Middle frontal gyrus (tissue), 1 donor: ENCODE results near the gene PRDM16.

Experiments
- DNase-seq: peaks from one replicate; pipeline ENCODE4 v3.0.0-alpha.2; 2015; ENCODE audit warnings: low spot score; ENCODE audit errors: extremely low spot score

Gene PRDM16

GRCh38 chr1:3333903-3334302 is 264.9 kb downstream of the PRDM16 start:
- DNase-seq, result no peak

DNA sequence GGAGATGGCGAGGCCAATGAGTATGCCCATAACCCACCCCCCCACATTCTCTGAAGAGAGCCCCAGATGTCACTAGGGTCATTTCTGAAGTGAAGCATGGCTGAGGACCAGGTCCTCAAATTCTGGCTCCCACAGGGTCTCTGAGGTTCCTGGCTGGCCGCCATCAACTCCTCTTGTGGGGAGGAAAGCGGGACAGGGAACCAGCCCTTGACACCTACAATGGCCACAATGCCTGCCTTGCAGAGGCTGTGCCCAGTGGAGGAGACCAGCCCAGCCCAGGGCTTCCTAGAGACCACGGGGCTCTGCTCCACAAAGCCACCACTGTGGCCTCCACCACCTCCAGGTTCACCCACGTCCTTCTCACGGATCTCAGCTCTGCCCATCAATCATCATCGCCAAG is 265.4 kb downstream of the PRDM16 start:
- DNase-seq, result no peak

GRCh38 chr1:3335754-3336640 is 267.0 kb downstream of the PRDM16 start:
- DNase-seq, result no peak

DNA sequence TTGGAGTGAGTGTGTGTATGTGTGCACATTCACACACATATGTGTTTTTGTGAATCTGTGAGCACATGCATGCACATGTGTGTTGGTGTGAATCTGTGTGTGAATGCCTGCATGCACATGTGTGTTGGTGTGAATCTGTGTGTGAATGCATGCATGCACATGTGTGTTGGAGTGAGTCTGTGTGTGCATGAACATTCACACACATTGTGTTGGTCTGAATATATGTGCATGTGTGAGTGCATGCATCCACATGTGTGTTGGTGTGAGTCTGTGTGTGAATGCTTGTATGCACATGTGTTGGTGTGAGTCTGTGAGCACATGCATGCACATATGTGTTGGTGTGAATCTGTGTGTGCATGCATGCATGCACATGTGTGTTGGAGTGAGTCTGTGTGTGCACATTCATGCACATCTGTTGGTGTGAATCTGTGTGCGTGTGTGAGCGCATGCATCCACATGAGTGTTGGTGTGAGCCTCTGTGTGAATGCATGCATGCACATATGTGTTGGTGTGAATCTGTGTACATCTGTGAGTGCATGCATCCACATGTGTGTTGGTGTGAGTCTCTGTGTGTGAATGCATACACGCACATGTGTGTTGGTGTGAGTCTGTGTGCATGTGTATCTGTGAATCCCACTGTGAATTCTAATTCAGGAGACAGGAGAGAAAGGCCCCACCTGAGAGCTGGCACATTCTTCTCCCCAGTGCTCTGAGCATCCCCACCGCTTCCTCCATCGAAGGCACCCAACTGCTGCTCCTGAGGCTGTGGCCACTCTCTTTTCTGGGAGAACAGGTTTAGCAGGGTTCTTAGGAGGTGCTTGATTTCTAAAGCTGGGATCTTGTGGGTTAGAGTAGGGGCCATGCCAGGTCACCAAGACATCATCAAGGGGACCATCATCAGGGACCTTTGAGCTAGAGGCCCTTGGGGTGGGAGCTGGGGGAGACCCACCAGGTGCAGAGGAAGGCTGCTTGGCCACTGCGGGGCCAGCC is 267.9 kb downstream of the PRDM16 start:
- no peak for DNase-seq

DNA sequence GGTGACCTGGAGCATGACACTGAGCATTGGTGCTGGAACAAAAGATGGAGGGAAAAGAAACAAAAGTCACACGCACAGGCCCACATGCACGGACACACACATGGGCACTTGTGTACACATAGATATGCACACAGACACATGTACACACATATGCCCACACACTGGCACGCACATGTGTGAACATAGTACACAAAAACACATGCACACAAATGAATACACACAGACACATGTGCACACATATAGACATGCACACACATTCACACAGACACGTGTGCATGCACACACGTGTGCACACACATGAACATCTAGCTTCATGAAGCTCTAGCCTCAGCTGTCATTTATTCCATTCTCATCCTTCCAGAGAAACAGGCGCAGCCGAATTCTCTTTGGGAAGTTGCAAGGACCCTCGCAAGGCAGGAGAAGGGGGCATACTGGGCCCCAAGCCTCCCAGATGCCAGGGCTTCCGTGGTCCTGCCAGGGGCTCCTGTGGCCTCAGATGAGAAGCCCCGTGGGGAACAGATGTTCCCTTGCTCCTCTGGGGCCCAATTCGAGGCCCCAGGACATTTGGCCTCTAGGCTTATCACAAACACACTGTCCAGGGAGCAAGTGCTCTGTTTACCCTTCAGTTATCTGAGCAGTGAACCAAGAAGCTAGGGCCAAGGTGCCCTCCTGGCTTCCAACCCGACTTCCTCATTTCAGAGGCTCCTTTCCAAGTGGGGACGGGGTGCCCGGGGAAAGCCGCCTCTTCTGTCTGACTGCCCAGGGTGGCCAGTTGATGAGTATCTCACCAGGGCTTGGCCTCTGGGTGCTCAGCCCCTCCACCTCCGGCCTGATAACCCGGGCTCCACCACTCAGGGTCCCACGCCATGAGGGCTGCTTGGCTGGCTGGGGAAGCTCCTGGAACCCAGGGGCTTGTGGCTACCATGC is 269.1 kb downstream of the PRDM16 start:
- DNase-seq, result no peak

DNA sequence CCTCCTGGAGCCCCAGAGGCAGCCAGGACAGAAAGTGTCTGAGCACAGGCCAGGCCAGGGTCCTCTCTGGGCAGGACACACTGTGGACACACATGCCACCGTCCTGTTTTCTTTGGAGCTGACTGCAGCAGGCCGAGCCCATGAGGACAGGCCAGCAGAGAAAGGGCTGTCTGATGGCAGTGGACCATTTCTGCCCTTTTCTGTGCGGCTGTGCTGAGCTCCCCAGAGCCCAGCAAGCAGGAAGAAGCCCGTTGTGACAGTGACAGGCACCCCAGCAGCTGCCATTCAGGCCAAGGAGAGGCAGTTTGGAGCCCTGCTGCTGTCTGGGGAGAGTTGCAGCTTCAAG is 269.7 kb downstream of the PRDM16 start:
- DNase-seq, result no peak

- DNase-seq, result no peak
These were observed 270.9 kb downstream of the PRDM16 start for GRCh38 chr1:3339856-3340255.

GRCh38 chr1:3340548-3341235 is 271.7 kb downstream of the PRDM16 start:
- no peak for DNase-seq

DNA sequence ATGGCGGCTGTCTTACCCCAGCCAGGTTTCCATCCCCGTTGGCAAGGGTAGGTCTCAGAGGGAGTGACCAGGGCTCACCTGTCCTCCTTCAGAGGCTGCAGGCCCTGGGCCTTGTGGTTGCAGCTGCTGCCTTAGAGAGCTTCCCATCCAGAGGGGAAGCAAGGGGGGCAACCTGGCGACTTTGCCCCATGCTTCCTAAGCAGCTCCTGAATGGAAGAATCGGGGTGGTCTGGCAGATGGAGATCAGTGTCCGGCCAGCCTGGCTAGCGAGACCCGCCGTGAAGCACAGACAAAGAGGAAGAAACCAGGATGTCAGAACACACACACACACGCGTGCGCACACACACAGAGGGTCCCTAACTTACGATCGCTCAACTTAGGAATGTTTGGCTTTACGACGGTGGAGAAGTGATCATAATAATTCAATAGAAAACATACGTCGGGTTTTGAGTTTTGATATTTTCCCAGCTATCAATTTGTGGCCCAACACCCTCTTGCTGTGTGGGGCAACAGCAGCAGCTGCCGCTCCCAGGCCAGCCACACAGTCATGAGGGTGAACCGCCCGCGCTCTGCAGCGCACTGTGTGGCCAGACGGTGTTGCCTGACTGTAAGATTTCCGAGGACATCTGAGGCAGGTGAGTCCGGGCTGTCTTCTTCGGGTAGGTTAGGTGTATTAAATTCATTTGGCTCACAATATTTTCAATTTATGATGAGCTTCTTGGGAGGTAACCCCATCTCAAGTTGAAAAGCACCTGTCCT is 272.4 kb downstream of the PRDM16 start:
- DNase-seq, result no peak

DNA sequence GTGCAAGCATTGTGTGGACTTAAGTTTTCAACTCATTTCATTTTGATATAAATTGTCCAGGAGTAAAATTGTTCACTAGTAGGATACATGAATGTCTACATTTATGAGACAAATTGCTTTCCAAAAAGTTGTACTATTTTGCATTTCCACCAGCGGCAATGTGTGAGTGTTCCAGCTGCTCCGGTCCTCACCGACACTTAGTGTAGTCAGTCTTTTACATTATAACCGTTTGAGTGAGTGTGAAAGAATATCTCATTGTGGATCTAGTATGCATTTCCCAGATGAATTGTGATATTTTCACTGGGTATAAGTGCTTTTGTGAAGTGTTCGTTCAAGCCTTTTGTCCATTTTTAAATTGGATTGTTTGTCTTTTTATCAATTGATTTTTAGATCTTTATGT is 274.0 kb downstream of the PRDM16 start:
- no peak for DNase-seq

DNA sequence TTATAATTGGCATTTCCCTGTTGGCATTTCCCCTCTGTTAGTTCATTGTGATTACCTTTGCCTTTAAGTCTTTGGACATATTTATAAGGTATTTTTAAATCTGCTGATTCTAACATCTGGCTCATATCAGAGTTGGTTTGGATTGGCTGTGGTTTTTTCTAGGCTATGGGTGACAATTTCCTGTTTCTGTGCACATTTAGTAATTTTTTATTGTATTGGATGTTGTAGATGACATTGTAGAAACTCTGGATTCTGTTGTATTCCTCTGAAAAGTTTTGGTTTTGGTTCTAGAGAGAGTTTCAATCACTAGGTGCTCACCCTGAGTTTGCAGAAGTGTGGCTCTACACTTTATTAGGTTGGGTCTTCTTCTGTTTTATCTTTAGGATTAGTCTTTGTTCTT is 275.4 kb downstream of the PRDM16 start:
- no peak for DNase-seq

DNA sequence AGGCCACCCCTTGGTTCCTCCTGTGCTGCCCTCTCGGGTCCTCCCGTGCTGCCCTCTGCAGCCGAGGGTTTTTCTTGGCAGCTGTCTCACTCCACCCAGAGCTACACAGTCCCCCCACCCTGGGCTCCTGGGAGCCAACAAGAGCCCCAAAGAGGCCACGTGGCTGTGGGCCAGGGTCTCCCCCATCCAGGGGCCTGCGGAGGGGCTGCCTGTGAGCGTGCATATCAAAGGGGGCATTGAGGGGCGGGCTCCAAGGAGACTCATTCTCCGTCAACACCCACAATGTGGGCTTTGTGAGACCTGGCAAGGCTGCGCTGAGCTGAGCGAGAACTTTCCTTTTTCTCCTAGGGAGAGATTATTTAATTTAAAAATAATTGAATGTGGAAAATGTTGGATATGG is 276.8 kb downstream of the PRDM16 start:
- no peak for DNase-seq

DNA sequence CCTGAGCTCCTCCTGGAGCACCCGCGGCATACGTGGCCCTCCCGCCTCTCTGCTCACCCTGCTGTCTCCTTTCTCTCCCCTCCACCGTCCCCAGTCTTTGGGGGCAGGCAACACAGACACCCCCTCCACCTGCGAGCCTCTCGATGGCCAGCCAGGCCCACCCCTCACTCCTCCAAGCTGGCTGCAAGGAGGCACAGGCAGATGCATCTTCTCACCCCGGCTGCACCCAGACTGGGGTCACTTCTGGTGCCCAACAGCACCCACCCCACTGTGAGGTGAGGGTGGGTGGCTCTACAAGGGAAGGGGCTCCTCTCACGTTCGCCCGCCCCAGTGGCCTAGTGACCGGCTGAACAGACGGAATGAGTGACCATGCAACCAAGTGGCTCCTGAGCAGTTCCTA is 277.5 kb downstream of the PRDM16 start:
- no peak for DNase-seq

DNA sequence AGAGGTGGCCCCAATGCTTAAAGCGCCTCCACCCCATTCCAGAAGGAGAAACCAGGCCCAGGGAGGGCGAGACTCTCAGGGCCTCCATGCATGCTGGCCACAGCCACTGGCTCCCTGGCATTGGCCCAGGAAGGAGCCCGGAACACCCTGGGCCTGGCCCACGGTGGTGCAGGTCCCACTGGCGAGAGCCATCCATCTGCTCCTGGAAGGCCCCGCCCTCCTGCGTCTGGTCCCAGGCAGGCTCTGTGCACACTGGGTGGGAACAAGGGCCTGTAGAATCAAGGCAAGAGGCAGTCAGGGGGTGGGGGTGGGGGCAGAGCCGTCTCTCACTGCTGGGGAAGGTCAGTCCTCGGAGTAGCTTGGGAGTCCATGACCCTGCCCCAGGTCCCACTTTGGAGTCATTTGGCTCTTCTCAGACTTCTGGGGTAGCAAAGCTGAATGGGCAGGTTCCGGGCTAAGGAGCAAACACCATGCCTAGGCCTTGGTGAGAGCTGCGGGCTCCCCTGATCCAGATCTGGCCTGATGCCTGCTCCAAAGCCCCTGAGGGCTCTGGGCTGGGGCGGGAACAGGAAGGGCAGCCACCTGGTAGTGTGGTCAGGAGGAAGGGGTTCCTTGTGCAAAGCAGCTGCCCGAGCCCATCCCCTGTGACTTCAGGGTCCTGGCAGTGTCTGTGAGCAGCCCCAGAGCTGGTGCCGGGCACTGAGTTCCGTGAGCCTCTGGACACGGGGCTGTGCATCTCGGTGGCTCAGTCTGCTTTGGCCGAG is 278.4 kb downstream of the PRDM16 start:
- no peak for DNase-seq

- DNase-seq, result peak; percentile 36
These were observed 279.3 kb downstream of the PRDM16 start for GRCh38 chr1:3348196-3348865.

- no peak for DNase-seq
These were observed 280.4 kb downstream of the PRDM16 start for GRCh38 chr1:3349161-3349967.

DNA sequence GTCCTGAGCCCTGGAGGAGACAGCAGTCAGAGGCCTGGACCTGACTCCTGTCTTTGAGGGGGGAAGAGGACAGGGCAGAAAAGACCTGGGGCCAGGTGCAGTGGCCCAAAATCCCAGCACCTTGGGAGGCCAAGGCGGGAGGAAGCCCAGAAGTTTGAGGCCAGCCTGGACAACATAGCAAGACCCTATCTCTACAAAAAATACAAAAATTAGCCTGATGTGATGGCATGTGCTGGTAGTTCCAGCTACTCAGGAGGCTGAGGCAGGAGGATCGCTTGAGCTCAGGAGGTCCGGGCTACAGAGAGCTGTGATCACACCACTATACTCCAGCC is 280.9 kb downstream of the PRDM16 start:
- DNase-seq, result no peak
